GM23338 (cell line): Measurements from ENCODE around the gene CYGB. TPM values are rescaled to one million over a fixed set of nuclear protein-coding genes. Genes with fewer than 3 reads are reported as not detected.

Experiments used
- ATAC-seq: fragments of 200-7000 bp; cut with Tn5 transposase; 3 replicates; pipeline ENCODE4 v1.9.1; 2020
- DNase-seq: peaks from one replicate; pipeline ENCODE4 v3.0.0-alpha.2; 2015; ENCODE audit warnings: low spot score
- H2AFZ ChIP-seq: fragments of 200-600 bp; sonication (generic); 2 replicates; pipeline ENCODE4 v1.8.0; 2016; ENCODE audit warnings: antibody characterized with exemption, mild to moderate bottlenecking, moderate library complexity
- H3F3A ChIP-seq: fragments of 200-600 bp; sonication (generic); replicated peaks from 2 replicates; pipeline ENCODE4 v1.8.0; 2017; ENCODE audit warnings: antibody characterized with exemption, mixed run types, low read depth
- H3K27ac ChIP-seq: fragments of 200-600 bp; sonication (generic); 2 replicates; pipeline ENCODE4 v1.6.1; 2016; ENCODE audit warnings: low read depth
- H3K27me3 ChIP-seq: fragments of 200-600 bp; sonication (generic); 2 replicates; pipeline ENCODE4 v1.8.0; 2016; ENCODE audit warnings: mild to moderate bottlenecking, mixed run types, moderate library complexity; ENCODE audit not compliant: insufficient read depth
- H3K36me3 ChIP-seq: fragments of 200-600 bp; sonication (generic); 2 replicates; pipeline ENCODE4 v1.8.0; 2016; ENCODE audit warnings: mild to moderate bottlenecking; ENCODE audit not compliant: insufficient read depth
- H3K4me1 ChIP-seq: fragments of 200-600 bp; sonication (generic); 2 replicates; pipeline ENCODE4 v1.8.0; 2016; ENCODE audit warnings: mild to moderate bottlenecking, moderate library complexity; ENCODE audit not compliant: insufficient read depth
- H3K4me2 ChIP-seq: fragments of 200-600 bp; sonication (generic); 2 replicates; pipeline ENCODE4 v1.7.1; 2017; ENCODE audit warnings: mixed run types
- H3K4me3 ChIP-seq: fragments of 200-600 bp; sonication (generic); 2 replicates; pipeline ENCODE4 v1.6.1; 2016; ENCODE audit warnings: mixed run types
- H3K79me2 ChIP-seq: fragments of 200-600 bp; sonication (generic); replicated peaks from 2 replicates; pipeline ENCODE4 v1.8.0; 2017; ENCODE audit warnings: mild to moderate bottlenecking; ENCODE audit not compliant: insufficient read depth
- H3K9me2 ChIP-seq: fragments of 200-600 bp; sonication (generic); 2 replicates; pipeline ENCODE4 v1.8.0; 2017; ENCODE audit not compliant: insufficient read depth
- H4K20me1 ChIP-seq: fragments of 200-600 bp; sonication (generic); replicated peaks from 2 replicates; pipeline ENCODE4 v1.8.0; 2017; ENCODE audit warnings: mild to moderate bottlenecking; ENCODE audit not compliant: insufficient read depth
- H3K27ac Mint-ChIP-seq: 2 replicates; pipeline ENCODE4 v1.8.0; 2020; ENCODE audit warnings: inconsistent platforms, mild to moderate bottlenecking, moderate library complexity, mixed read lengths
- H3K27me3 Mint-ChIP-seq: 3 replicates; pipeline ENCODE4 v1.8.0; 2022; ENCODE audit warnings: low read depth, mild to moderate bottlenecking, moderate library complexity, mixed read lengths, inconsistent platforms; ENCODE audit not compliant: insufficient read depth, poor library complexity
- H3K36me3 Mint-ChIP-seq: 3 replicates; pipeline ENCODE4 v1.8.0; 2021; ENCODE audit warnings: low read depth, mild to moderate bottlenecking, inconsistent platforms, moderate library complexity, mixed read lengths
- H3K4me1 Mint-ChIP-seq: 3 replicates; pipeline ENCODE4 v1.8.0; 2020; ENCODE audit warnings: mild to moderate bottlenecking, inconsistent platforms, mixed read lengths
- H3K4me3 Mint-ChIP-seq: 3 replicates; pipeline ENCODE4 v1.8.0; 2021; ENCODE audit warnings: moderate library complexity, mild to moderate bottlenecking, inconsistent platforms, mixed read lengths
- H3K9me3 Mint-ChIP-seq: 3 replicates; pipeline ENCODE4 v1.8.0; 2020; ENCODE audit warnings: moderate library complexity, mild to moderate bottlenecking, inconsistent platforms, mixed read lengths
- CREB1 ChIP-seq: fragments of 250-450 bp; sonication (Bioruptor Pico); IDR thresholded peaks from 2 replicates; pipeline ENCODE4 v1.5.0; 2020; ENCODE audit warnings: low read depth, mild to moderate bottlenecking, moderate library complexity
- EZH2 ChIP-seq: fragments of 200-600 bp; sonication (generic); IDR thresholded peaks from one replicate; pipeline ENCODE4 v1.8.0; 2017; ENCODE audit warnings: antibody characterized with exemption, mild to moderate bottlenecking, low read depth; ENCODE audit not compliant: unreplicated experiment
- EZH2phosphoT487 ChIP-seq: fragments of 200-600 bp; sonication (generic); IDR thresholded peaks from one replicate; pipeline ENCODE4 v1.8.1; 2018; ENCODE audit warnings: antibody characterized with exemption; ENCODE audit not compliant: unreplicated experiment
- JUNB ChIP-seq: IDR thresholded peaks from one replicate; pipeline ENCODE4 v1.6.1; 2016; ENCODE audit warnings: antibody characterized with exemption; ENCODE audit not compliant: unreplicated experiment
- NANOG ChIP-seq: IDR thresholded peaks from 2 replicates; pipeline ENCODE4 v1.6.1; 2016; ENCODE audit warnings: antibody characterized with exemption, borderline replicate concordance
- POLR2AphosphoS5 ChIP-seq: IDR thresholded peaks from 2 replicates; pipeline ENCODE4 v1.6.1; 2016; ENCODE audit warnings: antibody characterized with exemption, low read depth
- STAT1 ChIP-seq: IDR thresholded peaks from one replicate; pipeline ENCODE4 v1.6.1; 2016; ENCODE audit warnings: antibody characterized with exemption; ENCODE audit not compliant: unreplicated experiment
- ZNF114 ChIP-seq: fragments of 250-450 bp; sonication (Bioruptor Pico); IDR thresholded peaks from 2 replicates; pipeline ENCODE4 v1.5.0; 2020; ENCODE audit warnings: mild to moderate bottlenecking, moderate library complexity
- ZNF331 ChIP-seq: fragments of 250-450 bp; sonication (Bioruptor Pico); IDR thresholded peaks from 2 replicates; pipeline ENCODE4 v1.5.0; 2020; ENCODE audit warnings: low read depth, mild to moderate bottlenecking, moderate library complexity
- polyA plus RNA-seq: library from polyadenylated mRNA; unstranded; fragments of >200 nt; fragmentation: Nextera tagmentation; extraction: Ambion mirVana; gene quantifications from 2 replicates; pipeline ENCODE4 v1.2.1, GENCODE V29; 2016
- total RNA-seq: library from RNA; depleted of rRNA; stranded (reverse); fragments of >200 nt; shearing (Covaris generic); gene quantifications from 2 replicates; pipeline ENCODE4 v1.2.3, GENCODE V29; 2014
- TF ChIP-seq, protein P1 (sequence below): fragments of 250-450 bp; sonication (Bioruptor Pico); IDR thresholded peaks from 2 replicates; pipeline ENCODE4 v1.5.0; 2020; ENCODE audit warnings: mild to moderate bottlenecking, moderate library complexity
- TF ChIP-seq, protein P2 (sequence below), 2 experiments: fragments of 200-600 bp in 1 of 2; sonication (generic) in 1 of 2; conservative IDR thresholded peaks; 2 replicates each; pipeline versions ENCODE4 v1.5.1 to v1.6.1; 2016 to 2017; ENCODE audit warnings: antibody characterized with exemption in 2 of 2, low read depth in 2 of 2, mild to moderate bottlenecking in 2 of 2, moderate library complexity in 1 of 2
- TF ChIP-seq, protein P3 (sequence below): IDR thresholded peaks from one replicate; pipeline ENCODE4 v1.6.1; 2018; ENCODE audit warnings: antibody characterized with exemption; ENCODE audit not compliant: unreplicated experiment
- TF ChIP-seq, protein P4 (sequence below): IDR thresholded peaks from 2 replicates; pipeline ENCODE4 v1.6.1; 2016; ENCODE audit warnings: antibody characterized with exemption

The CYGB gene
- total and polyA plus RNA-seq, 2 experiments from 2014 or later, result 1.2 to 1.7 TPM

DNA sequence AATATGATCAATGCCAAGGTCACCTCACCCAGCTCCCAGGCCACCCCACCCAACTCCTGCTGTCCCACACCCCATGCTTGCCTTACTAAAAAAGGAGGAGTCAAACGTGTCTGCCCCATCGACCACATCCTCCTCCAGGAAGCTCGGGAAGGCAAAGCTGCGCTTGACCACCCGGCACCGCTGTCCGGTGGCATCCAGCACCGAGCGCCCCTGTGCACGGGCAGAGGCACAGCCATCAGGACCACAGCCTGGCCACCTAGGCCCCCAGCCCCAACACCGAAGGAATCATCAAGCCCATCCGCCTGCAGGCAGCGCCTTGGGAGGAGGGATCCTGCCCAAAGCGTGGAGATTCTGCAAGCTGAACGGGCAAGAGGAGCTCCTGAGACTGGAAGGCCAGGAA lies 59.9 kb downstream of the CYGB start:
- TF ChIP-seq EZH2 (no peak), STAT1 (no peak), POLR2AphosphoS5 (no peak), EZH2phosphoT487 (no peak), CREB1 (CRISPR knock-in tag) (no peak), NANOG (no peak), ZNF331 (no peak), JUNB (no peak), ZNF114 (CRISPR knock-in tag) (no peak)
- TF ChIP-seq, protein P1, sequence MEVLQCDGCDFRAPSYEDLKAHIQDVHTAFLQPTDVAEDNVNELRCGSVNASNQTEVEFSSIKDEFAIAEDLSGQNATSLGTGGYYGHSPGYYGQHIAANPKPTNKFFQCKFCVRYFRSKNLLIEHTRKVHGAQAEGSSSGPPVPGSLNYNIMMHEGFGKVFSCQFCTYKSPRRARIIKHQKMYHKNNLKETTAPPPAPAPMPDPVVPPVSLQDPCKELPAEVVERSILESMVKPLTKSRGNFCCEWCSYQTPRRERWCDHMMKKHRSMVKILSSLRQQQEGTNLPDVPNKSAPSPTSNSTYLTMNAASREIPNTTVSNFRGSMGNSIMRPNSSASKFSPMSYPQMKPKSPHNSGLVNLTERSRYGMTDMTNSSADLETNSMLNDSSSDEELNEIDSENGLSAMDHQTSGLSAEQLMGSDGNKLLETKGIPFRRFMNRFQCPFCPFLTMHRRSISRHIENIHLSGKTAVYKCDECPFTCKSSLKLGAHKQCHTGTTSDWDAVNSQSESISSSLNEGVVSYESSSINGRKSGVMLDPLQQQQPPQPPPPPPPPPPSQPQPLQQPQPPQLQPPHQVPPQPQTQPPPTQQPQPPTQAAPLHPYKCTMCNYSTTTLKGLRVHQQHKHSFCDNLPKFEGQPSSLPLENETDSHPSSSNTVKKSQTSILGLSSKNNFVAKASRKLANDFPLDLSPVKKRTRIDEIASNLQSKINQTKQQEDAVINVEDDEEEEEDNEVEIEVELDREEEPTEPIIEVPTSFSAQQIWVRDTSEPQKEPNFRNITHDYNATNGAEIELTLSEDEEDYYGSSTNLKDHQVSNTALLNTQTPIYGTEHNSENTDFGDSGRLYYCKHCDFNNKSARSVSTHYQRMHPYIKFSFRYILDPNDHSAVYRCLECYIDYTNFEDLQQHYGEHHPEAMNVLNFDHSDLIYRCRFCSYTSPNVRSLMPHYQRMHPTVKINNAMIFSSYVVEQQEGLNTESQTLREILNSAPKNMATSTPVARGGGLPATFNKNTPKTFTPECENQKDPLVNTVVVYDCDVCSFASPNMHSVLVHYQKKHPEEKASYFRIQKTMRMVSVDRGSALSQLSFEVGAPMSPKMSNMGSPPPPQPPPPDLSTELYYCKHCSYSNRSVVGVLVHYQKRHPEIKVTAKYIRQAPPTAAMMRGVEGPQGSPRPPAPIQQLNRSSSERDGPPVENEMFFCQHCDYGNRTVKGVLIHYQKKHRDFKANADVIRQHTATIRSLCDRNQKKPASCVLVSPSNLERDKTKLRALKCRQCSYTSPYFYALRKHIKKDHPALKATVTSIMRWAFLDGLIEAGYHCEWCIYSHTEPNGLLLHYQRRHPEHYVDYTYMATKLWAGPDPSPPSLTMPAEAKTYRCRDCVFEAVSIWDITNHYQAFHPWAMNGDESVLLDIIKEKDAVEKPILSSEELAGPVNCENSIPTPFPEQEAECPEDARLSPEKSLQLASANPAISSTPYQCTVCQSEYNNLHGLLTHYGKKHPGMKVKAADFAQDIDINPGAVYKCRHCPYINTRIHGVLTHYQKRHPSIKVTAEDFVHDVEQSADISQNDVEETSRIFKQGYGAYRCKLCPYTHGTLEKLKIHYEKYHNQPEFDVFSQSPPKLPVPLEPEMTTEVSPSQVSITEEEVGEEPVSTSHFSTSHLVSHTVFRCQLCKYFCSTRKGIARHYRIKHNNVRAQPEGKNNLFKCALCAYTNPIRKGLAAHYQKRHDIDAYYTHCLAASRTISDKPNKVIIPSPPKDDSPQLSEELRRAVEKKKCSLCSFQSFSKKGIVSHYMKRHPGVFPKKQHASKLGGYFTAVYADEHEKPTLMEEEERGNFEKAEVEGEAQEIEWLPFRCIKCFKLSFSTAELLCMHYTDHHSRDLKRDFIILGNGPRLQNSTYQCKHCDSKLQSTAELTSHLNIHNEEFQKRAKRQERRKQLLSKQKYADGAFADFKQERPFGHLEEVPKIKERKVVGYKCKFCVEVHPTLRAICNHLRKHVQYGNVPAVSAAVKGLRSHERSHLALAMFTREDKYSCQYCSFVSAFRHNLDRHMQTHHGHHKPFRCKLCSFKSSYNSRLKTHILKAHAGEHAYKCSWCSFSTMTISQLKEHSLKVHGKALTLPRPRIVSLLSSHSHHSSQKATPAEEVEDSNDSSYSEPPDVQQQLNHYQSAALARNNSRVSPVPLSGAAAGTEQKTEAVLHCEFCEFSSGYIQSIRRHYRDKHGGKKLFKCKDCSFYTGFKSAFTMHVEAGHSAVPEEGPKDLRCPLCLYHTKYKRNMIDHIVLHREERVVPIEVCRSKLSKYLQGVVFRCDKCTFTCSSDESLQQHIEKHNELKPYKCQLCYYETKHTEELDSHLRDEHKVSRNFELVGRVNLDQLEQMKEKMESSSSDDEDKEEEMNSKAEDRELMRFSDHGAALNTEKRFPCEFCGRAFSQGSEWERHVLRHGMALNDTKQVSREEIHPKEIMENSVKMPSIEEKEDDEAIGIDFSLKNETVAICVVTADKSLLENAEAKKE (CRISPR knock-in tag), result no peak
- TF ChIP-seq, protein P2, sequence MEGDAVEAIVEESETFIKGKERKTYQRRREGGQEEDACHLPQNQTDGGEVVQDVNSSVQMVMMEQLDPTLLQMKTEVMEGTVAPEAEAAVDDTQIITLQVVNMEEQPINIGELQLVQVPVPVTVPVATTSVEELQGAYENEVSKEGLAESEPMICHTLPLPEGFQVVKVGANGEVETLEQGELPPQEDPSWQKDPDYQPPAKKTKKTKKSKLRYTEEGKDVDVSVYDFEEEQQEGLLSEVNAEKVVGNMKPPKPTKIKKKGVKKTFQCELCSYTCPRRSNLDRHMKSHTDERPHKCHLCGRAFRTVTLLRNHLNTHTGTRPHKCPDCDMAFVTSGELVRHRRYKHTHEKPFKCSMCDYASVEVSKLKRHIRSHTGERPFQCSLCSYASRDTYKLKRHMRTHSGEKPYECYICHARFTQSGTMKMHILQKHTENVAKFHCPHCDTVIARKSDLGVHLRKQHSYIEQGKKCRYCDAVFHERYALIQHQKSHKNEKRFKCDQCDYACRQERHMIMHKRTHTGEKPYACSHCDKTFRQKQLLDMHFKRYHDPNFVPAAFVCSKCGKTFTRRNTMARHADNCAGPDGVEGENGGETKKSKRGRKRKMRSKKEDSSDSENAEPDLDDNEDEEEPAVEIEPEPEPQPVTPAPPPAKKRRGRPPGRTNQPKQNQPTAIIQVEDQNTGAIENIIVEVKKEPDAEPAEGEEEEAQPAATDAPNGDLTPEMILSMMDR (conservative IDR thresholded peaks at IDR 0.05; ENCODE audit: low read depth in 2 of 2), result no peak
- TF ChIP-seq, protein P3, sequence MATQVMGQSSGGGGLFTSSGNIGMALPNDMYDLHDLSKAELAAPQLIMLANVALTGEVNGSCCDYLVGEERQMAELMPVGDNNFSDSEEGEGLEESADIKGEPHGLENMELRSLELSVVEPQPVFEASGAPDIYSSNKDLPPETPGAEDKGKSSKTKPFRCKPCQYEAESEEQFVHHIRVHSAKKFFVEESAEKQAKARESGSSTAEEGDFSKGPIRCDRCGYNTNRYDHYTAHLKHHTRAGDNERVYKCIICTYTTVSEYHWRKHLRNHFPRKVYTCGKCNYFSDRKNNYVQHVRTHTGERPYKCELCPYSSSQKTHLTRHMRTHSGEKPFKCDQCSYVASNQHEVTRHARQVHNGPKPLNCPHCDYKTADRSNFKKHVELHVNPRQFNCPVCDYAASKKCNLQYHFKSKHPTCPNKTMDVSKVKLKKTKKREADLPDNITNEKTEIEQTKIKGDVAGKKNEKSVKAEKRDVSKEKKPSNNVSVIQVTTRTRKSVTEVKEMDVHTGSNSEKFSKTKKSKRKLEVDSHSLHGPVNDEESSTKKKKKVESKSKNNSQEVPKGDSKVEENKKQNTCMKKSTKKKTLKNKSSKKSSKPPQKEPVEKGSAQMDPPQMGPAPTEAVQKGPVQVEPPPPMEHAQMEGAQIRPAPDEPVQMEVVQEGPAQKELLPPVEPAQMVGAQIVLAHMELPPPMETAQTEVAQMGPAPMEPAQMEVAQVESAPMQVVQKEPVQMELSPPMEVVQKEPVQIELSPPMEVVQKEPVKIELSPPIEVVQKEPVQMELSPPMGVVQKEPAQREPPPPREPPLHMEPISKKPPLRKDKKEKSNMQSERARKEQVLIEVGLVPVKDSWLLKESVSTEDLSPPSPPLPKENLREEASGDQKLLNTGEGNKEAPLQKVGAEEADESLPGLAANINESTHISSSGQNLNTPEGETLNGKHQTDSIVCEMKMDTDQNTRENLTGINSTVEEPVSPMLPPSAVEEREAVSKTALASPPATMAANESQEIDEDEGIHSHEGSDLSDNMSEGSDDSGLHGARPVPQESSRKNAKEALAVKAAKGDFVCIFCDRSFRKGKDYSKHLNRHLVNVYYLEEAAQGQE, result no peak
- TF ChIP-seq, protein P4, sequence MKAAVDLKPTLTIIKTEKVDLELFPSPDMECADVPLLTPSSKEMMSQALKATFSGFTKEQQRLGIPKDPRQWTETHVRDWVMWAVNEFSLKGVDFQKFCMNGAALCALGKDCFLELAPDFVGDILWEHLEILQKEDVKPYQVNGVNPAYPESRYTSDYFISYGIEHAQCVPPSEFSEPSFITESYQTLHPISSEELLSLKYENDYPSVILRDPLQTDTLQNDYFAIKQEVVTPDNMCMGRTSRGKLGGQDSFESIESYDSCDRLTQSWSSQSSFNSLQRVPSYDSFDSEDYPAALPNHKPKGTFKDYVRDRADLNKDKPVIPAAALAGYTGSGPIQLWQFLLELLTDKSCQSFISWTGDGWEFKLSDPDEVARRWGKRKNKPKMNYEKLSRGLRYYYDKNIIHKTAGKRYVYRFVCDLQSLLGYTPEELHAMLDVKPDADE, result no peak
- H3K27ac Mint-ChIP-seq, result no peak overlapping the region
- Histone ChIP-seq H3K4me2 (no peak overlapping the region), H3K4me1 (no peaks in the 10 kb centered on the region), H3K27me3 (no peaks in the 10 kb centered on the region), H3K4me3 (no peak overlapping the region), H3K27ac (no peak overlapping the region), H3K9me2 (no peaks in the 10 kb centered on the region), H4K20me1 (no peaks in the 10 kb centered on the region), H2AFZ (no peak overlapping the region), H3K79me2 (no peaks in the 10 kb centered on the region), H3K36me3 (no peaks in the 10 kb centered on the region), H3F3A (no peaks in the 10 kb centered on the region)
- peaks cover 11% of the 10 kb centered on the region for H3K27me3 Mint-ChIP-seq
- H3K4me1 Mint-ChIP-seq, result no peaks in the 10 kb centered on the region
- H3K4me3 Mint-ChIP-seq, result no peak overlapping the region
- no peaks in the 10 kb centered on the region for H3K9me3 Mint-ChIP-seq
- DNase-seq, result no peak
- ATAC-seq, result no peak
- H3K36me3 Mint-ChIP-seq, result peaks cover 3% of the 10 kb centered on the region; the same call in 1 of the 3 replicates
